ENCODE data around the gene ASAP3.

ASAP3 gene

GRCh38 chr1:23424293-23425192 is 59.4 kb downstream of the ASAP3 start, which contains the start of gene TCEA3:
TCEA3 (minus strand) TSS chr1:23424748; CDS start chr1:23424633, 115 bp downstream.
- peak in 1 of 2 donors; percentile 15 for DNase-seq (ENCODE audit: low read depth in 1 of 2, low spot score in 1 of 2)

- peak in 1 of 2 donors; percentile 14 for DNase-seq (ENCODE audit: low read depth in 1 of 2, low spot score in 1 of 2)
These were observed 60.3 kb downstream of the ASAP3 start for GRCh38 chr1:23423415-23424292.

- no peak for DNase-seq (ENCODE audit: low read depth in 1 of 2, low spot score in 1 of 2)
These were observed 61.0 kb downstream of the ASAP3 start for GRCh38 chr1:23422941-23423340.

- DNase-seq (ENCODE audit: low read depth in 1 of 2, low spot score in 1 of 2) = no peak
These were observed 61.6 kb downstream of the ASAP3 start for GRCh38 chr1:23422241-23422877.

GRCh38 chr1:23421753-23422240 is 62.2 kb downstream of the ASAP3 start:
- DNase-seq (ENCODE audit: low read depth in 1 of 2, low spot score in 1 of 2) = no peak

- no peak for DNase-seq (ENCODE audit: low read depth in 1 of 2, low spot score in 1 of 2)
These were observed 62.6 kb downstream of the ASAP3 start for GRCh38 chr1:23421343-23421742.

- no peak for DNase-seq (ENCODE audit: low read depth in 1 of 2, low spot score in 1 of 2)
These were observed 63.2 kb downstream of the ASAP3 start for GRCh38 chr1:23420778-23421177.

GRCh38 chr1:23419180-23419579 is 64.8 kb downstream of the ASAP3 start:
- no peak for DNase-seq (ENCODE audit: low read depth in 1 of 2, low spot score in 1 of 2)

GRCh38 chr1:23417570-23417969 is 66.4 kb downstream of the ASAP3 start:
- DNase-seq (ENCODE audit: low read depth in 1 of 2, low spot score in 1 of 2) = no peak

- DNase-seq (ENCODE audit: low read depth in 1 of 2, low spot score in 1 of 2) = no peak
These were observed 67.0 kb downstream of the ASAP3 start for GRCh38 chr1:23416964-23417363.

GRCh38 chr1:23408797-23409290 is 75.1 kb downstream of the ASAP3 start:
- DNase-seq (ENCODE audit: low read depth in 1 of 2, low spot score in 1 of 2) = no peak

GRCh38 chr1:23407016-23407630 is 76.9 kb downstream of the ASAP3 start:
- no peak for DNase-seq (ENCODE audit: low read depth in 1 of 2, low spot score in 1 of 2)

GRCh38 chr1:23405946-23406345 is 78.0 kb downstream of the ASAP3 start:
- no peak for DNase-seq (ENCODE audit: low read depth in 1 of 2, low spot score in 1 of 2)

GRCh38 chr1:23403735-23404486 is 80.1 kb downstream of the ASAP3 start:
- peak; percentile 62 to 77 for DNase-seq (ENCODE audit: low read depth in 1 of 2, low spot score in 1 of 2)

- DNase-seq (ENCODE audit: low read depth in 1 of 2, low spot score in 1 of 2) = no peak
These were observed 80.6 kb downstream of the ASAP3 start for GRCh38 chr1:23403355-23403734.

GRCh38 chr1:23403038-23403336 is 81.0 kb downstream of the ASAP3 start:
- no peak for DNase-seq (ENCODE audit: low read depth in 1 of 2, low spot score in 1 of 2)

- no peak for DNase-seq (ENCODE audit: low read depth in 1 of 2, low spot score in 1 of 2)
These were observed 81.5 kb downstream of the ASAP3 start for GRCh38 chr1:23402286-23403037.

GRCh38 chr1:23401313-23401712 is 82.7 kb downstream of the ASAP3 start:
- DNase-seq (ENCODE audit: low read depth in 1 of 2, low spot score in 1 of 2) = no peak

All from stimulated activated CD4-positive, alpha-beta T cell treated with anti-CD3 and anti-CD28 coated beads, Interleukin-15, amount 100 ng/mL, for 1 hour (primary cell).